Smooth muscle cell (in vitro differentiated cells): ENCODE measurements around the gene PKD2. TPM values are rescaled to one million over a fixed set of nuclear protein-coding genes. Genes with fewer than 3 reads are reported as not detected.

Experiments
- DNase-seq: peaks from one replicate; lab custom pipeline; 2025; ENCODE audit not compliant: unreplicated experiment; lab: John Stamatoyannopoulos, UW
- H2AFZ ChIP-seq: fragments of 200-600 bp; sonication (generic); 2 replicates; pipeline ENCODE4 v1.6.0; 2016; ENCODE audit warnings: antibody characterized with exemption, low read depth, mild to moderate bottlenecking
- H3F3A ChIP-seq: fragments of 200-600 bp; sonication (generic); 2 replicates; pipeline ENCODE4 v1.6.0; 2017; ENCODE audit warnings: antibody characterized with exemption, low read depth
- H3K27ac ChIP-seq: fragments of 200-600 bp; sonication (generic); 2 replicates; pipeline ENCODE4 v1.5.1; 2016; ENCODE audit warnings: low read depth, mild to moderate bottlenecking
- H3K27me3 ChIP-seq: fragments of 200-600 bp; sonication (generic); 2 replicates; pipeline ENCODE4 v1.6.1; 2016; ENCODE audit warnings: low read depth, mild to moderate bottlenecking
- H3K36me3 ChIP-seq: fragments of 200-600 bp; sonication (generic); 2 replicates; pipeline ENCODE4 v1.5.1; 2016; ENCODE audit warnings: low read depth
- H3K4me1 ChIP-seq: fragments of 200-600 bp; sonication (generic); 2 replicates; pipeline ENCODE4 v1.5.1; 2016; ENCODE audit warnings: low read depth
- H3K4me2 ChIP-seq: fragments of 200-600 bp; sonication (generic); 2 replicates; pipeline ENCODE4 v1.6.0; 2016; ENCODE audit warnings: mild to moderate bottlenecking
- H3K4me3 ChIP-seq: fragments of 200-600 bp; sonication (generic); 2 replicates; pipeline ENCODE4 v1.5.1; 2016; ENCODE audit warnings: mild to moderate bottlenecking
- H3K79me2 ChIP-seq: fragments of 200-600 bp; sonication (generic); 2 replicates; pipeline ENCODE4 v1.6.0; 2016; ENCODE audit warnings: low read depth, mild to moderate bottlenecking
- H3K9ac ChIP-seq: fragments of 200-600 bp; sonication (generic); 2 replicates; pipeline ENCODE4 v1.6.0; 2016; ENCODE audit warnings: low read depth
- H3K9me3 ChIP-seq: fragments of 200-600 bp; sonication (generic); replicated peaks from 2 replicates; pipeline ENCODE4 v1.5.1; 2016; ENCODE audit warnings: low read depth
- H4K20me1 ChIP-seq: fragments of 200-600 bp; sonication (generic); 2 replicates; pipeline ENCODE4 v1.6.0; 2016; ENCODE audit warnings: low read depth
- WGBS: methylation state at CpG from one replicate; pipeline ENCODE4 v1.1.7; 2016; ENCODE audit warnings: low lambda C conversion rate; 5-methylcytosine and 5-hydroxymethylcytosine counted together
- polyA plus RNA-seq: library from polyadenylated mRNA; unstranded; fragments of >200 nt; fragmentation: Nextera tagmentation; extraction: Ambion mirVana; gene quantifications from 2 replicates; pipeline ENCODE4 v1.2.1, GENCODE V29; 2016
- total RNA-seq: library from RNA; depleted of rRNA; stranded (reverse); fragments of >200 nt; gene quantifications from 2 replicates; pipeline ENCODE4 v1.2.3, GENCODE V29; 2014
- TF ChIP-seq, protein P1 (sequence below): fragments of 200-600 bp; sonication (generic); IDR thresholded peaks from 2 replicates; pipeline ENCODE4 v1.5.1; 2017; ENCODE audit warnings: borderline replicate concordance, mild to moderate bottlenecking, antibody characterized with exemption; ENCODE audit not compliant: insufficient read depth, poor library complexity, severe bottlenecking

PKD2 gene
- total and polyA plus RNA-seq, 2 experiments from 2014 or later = 19.8 to 41.4 TPM

DNA sequence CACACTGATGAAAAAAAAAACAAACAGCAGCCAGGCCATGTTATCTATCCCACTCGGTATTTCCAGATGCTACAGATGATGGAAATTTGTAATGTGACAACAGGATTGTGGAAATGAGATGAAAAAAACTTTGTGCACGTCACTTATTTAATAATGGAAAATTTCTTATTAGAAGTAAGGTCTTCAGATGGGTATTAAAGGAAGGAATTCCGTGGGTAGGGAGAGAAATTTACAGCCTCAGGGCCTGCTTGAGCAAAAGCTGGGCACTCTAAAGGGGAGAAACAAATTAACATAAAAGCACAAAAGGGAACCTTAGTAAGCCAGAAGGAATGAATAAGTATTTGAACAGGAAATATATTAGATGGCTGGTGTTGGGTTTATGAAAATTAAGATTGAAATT lies 4.2 kb upstream of the PKD2 start:
- H3K4me2 ChIP-seq = no peak overlapping the region
- TF ChIP-seq, protein P1, sequence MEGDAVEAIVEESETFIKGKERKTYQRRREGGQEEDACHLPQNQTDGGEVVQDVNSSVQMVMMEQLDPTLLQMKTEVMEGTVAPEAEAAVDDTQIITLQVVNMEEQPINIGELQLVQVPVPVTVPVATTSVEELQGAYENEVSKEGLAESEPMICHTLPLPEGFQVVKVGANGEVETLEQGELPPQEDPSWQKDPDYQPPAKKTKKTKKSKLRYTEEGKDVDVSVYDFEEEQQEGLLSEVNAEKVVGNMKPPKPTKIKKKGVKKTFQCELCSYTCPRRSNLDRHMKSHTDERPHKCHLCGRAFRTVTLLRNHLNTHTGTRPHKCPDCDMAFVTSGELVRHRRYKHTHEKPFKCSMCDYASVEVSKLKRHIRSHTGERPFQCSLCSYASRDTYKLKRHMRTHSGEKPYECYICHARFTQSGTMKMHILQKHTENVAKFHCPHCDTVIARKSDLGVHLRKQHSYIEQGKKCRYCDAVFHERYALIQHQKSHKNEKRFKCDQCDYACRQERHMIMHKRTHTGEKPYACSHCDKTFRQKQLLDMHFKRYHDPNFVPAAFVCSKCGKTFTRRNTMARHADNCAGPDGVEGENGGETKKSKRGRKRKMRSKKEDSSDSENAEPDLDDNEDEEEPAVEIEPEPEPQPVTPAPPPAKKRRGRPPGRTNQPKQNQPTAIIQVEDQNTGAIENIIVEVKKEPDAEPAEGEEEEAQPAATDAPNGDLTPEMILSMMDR = no peak
- no peaks in the 10 kb centered on the region for H3K27me3 ChIP-seq
- peak overlapping the region; percentile 0 for H2AFZ ChIP-seq
- peak overlapping the region; percentile 32 for H3K9ac ChIP-seq
- H3F3A ChIP-seq = no peaks in the 10 kb centered on the region
- no peaks in the 10 kb centered on the region for H3K4me1 ChIP-seq
- no peaks in the 10 kb centered on the region for H4K20me1 ChIP-seq
- H3K27ac ChIP-seq = peak overlapping the region; percentile 28
- H3K9me3 ChIP-seq = no peaks in the 10 kb centered on the region
- WGBS = 21% methylated on average over 3 of the region's 3 CpGs
- H3K36me3 ChIP-seq = no peaks in the 10 kb centered on the region
- no peak overlapping the region for H3K4me3 ChIP-seq
- DNase-seq = no peak
- H3K79me2 ChIP-seq = peaks cover 2% of the 10 kb centered on the region

DNA sequence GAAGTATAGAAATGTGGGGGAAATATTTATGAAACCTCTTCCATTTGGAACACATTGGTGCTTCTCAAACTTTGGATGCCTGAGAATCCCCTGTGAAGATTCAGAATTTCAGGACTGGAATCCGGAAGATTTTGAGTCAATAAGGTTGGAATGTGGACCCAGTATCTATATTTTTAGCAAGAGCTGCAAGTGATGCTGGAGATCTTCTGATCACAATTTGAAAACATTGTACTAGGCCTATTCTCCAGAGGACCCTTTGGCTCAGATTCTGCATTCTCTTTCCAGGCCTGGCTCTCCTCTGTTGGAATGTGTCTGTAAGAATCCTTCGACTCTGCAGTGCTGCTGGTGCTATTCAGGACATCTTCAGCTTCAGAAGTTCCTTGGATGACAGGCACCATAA lies 2.4 kb upstream of the PKD2 start:
- H3K27me3 ChIP-seq = no peaks in the 10 kb centered on the region
- no peaks in the 10 kb centered on the region for H3K36me3 ChIP-seq
- H2AFZ ChIP-seq = no peak overlapping the region
- H3F3A ChIP-seq = no peaks in the 10 kb centered on the region
- WGBS = 81% methylated on average over 2 of the region's 2 CpGs
- DNase-seq = no peak
- peaks cover 15% of the 10 kb centered on the region for H4K20me1 ChIP-seq
- H3K27ac ChIP-seq = no peak overlapping the region
- H3K79me2 ChIP-seq = peaks cover 20% of the 10 kb centered on the region
- no peak overlapping the region for H3K9ac ChIP-seq
- H3K4me1 ChIP-seq = peaks cover 16% of the 10 kb centered on the region
- H3K9me3 ChIP-seq = no peaks in the 10 kb centered on the region
- H3K4me2 ChIP-seq = no peak overlapping the region
- H3K4me3 ChIP-seq = no peak overlapping the region
- TF ChIP-seq, protein P1 = no peak

DNA sequence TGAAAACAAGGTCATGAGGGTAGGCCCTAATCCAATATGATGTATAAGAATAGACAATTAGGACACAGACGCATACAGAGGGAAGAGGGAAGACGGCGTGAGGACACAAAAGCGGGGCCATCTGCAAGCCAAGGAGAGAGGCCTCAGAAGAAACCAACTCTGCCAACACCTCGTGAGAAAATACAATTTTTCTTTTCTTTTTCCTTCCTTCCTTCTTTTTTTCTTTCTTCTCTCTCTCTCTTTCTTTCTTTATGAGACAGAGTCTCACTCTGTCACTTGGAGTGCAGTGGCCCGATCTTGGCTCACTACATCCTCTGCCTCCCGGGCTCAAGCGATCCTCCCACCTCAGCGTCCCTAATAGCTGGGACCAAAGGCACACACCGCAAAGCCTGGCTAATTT lies 1.5 kb upstream of the PKD2 start:
- H3K27me3 ChIP-seq = no peaks in the 10 kb centered on the region
- H2AFZ ChIP-seq = no peak overlapping the region
- peaks cover 29% of the 10 kb centered on the region for H3K79me2 ChIP-seq
- no peaks in the 10 kb centered on the region for H3K36me3 ChIP-seq
- H3K4me3 ChIP-seq = no peak overlapping the region
- H4K20me1 ChIP-seq = peaks cover 24% of the 10 kb centered on the region
- no peak overlapping the region for H3K4me2 ChIP-seq
- no peak for DNase-seq
- TF ChIP-seq, protein P1 = no peak
- H3K9ac ChIP-seq = no peak overlapping the region
- H3F3A ChIP-seq = no peaks in the 10 kb centered on the region
- H3K9me3 ChIP-seq = no peaks in the 10 kb centered on the region
- no peak overlapping the region for H3K27ac ChIP-seq
- peaks cover 23% of the 10 kb centered on the region for H3K4me1 ChIP-seq
- 94% methylated on average over 10 of the region's 10 CpGs for WGBS

DNA sequence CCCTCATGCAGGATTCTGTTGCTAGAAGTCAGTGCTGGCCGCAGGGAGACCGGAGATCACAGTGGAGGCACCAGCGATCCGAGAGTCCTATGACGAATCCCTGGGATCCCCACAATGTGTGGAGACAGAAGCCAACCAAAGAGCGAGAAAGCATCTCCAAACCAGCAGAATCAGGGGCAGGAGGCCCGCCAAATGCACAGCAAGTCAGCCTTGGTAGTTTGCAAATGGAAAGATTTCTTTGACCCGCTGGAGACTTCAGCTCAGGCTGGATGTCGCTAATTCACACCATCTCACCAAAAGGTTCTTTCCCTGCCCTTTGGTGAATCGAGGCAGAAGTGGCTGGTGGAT lies 505 bp upstream of the PKD2 start:
- H3K9me3 ChIP-seq = no peaks in the 10 kb centered on the region
- H3K36me3 ChIP-seq = no peaks in the 10 kb centered on the region
- H3F3A ChIP-seq = no peaks in the 10 kb centered on the region
- 29% methylated on average over 10 of the region's 10 CpGs for whole genome bisulfite sequencing
- peak overlapping the region; percentile 84 for H3K4me3 ChIP-seq
- peaks cover 23% of the 10 kb centered on the region for H3K4me1 ChIP-seq
- peak overlapping the region; percentile 60 for H2AFZ ChIP-seq
- H4K20me1 ChIP-seq = peaks cover 33% of the 10 kb centered on the region
- peak overlapping the region; percentile 94 for H3K4me2 ChIP-seq
- peaks cover 39% of the 10 kb centered on the region for H3K79me2 ChIP-seq
- DNase-seq = no peak
- H3K27ac ChIP-seq = no peak overlapping the region
- H3K9ac ChIP-seq = no peak overlapping the region
- H3K27me3 ChIP-seq = no peaks in the 10 kb centered on the region
- TF ChIP-seq, protein P1 = no peak
